H1 (cell line): ENCODE measurements around the gene OR2H2. TPM values are rescaled to one million over a fixed set of nuclear protein-coding genes. Genes with fewer than 3 reads are reported as not detected.

Source experiments
- CEBPB ChIP-seq: IDR thresholded peaks from 2 replicates; pipeline ENCODE4 v1.6.1; 2012; ENCODE audit warnings: low read depth, low read length
- polyA plus RNA-seq, 7 experiments: library from polyadenylated mRNA; depleted of rRNA in 3 of 7; stranded (reverse) in 5 of 7; unstranded in 2 of 7; fragments of >200 nt in 5 of 7; fragments of 200-250 nt in 2 of 7; gene quantifications; 1 replicate in 5 of 7; 2 replicates in 1 of 7; 4 replicates in 1 of 7; pipeline versions ENCODE4 v1.2.1 to v1.2.3, GENCODE V29; 2011 to 2013; ENCODE audit warnings: missing spikeins in 2 of 7, mixed read lengths in 2 of 7
- total RNA-seq: library from RNA; stranded (reverse); fragmentation: NEBNext Ultra II Directional; extraction: Animal tissue kit (Norgen Biotek cat#: 25700); gene quantifications from 2 replicates; pipeline ENCODE4 v1.2.1, GENCODE V29; 2021
- TF ChIP-seq, protein P1 (sequence below): fragments of 300-600 bp; sonication (generic); IDR thresholded peaks from 2 replicates; pipeline ENCODE4 v1.7.1; 2012; ENCODE audit warnings: low read length, moderate library complexity, mild to moderate bottlenecking, inconsistent platforms; ENCODE audit not compliant: insufficient replicate concordance

OR2H2 gene
- total and polyA plus RNA-seq, 2 of the 8 experiments (the other 6 are each of a cell fraction or from before 2014, with no cell fraction given) = not detected

DNA sequence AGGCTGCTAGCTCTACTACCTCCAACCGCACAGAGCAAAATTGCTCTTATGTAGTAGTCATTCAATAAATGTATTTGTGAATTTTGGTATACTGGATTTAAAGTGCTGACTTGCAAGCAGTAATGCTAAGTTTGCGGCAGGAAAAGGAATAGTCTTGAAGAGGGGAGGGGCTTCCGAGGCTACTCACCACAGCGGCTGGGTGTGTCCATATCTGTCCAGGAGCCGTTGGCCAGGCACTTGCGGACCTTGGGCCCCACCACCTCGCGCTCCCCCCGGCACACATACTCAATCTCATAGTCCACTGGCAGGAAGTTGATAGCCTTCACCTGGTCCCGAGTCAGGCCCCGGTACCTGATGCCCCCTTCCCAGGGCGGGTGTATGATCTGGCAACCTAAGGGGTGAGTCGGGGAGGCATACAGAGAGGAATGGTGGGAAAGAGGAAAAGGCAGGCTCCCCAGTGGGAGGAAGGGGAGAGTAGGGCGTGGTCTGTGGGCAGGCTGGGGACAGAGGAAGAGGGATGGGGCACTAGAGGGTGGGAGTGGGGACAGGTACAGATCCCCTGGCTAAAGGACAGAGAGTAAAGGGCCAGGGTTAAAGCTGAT lies 46.4 kb downstream of the OR2H2 start (continued):
- TF ChIP-seq, protein P1, sequence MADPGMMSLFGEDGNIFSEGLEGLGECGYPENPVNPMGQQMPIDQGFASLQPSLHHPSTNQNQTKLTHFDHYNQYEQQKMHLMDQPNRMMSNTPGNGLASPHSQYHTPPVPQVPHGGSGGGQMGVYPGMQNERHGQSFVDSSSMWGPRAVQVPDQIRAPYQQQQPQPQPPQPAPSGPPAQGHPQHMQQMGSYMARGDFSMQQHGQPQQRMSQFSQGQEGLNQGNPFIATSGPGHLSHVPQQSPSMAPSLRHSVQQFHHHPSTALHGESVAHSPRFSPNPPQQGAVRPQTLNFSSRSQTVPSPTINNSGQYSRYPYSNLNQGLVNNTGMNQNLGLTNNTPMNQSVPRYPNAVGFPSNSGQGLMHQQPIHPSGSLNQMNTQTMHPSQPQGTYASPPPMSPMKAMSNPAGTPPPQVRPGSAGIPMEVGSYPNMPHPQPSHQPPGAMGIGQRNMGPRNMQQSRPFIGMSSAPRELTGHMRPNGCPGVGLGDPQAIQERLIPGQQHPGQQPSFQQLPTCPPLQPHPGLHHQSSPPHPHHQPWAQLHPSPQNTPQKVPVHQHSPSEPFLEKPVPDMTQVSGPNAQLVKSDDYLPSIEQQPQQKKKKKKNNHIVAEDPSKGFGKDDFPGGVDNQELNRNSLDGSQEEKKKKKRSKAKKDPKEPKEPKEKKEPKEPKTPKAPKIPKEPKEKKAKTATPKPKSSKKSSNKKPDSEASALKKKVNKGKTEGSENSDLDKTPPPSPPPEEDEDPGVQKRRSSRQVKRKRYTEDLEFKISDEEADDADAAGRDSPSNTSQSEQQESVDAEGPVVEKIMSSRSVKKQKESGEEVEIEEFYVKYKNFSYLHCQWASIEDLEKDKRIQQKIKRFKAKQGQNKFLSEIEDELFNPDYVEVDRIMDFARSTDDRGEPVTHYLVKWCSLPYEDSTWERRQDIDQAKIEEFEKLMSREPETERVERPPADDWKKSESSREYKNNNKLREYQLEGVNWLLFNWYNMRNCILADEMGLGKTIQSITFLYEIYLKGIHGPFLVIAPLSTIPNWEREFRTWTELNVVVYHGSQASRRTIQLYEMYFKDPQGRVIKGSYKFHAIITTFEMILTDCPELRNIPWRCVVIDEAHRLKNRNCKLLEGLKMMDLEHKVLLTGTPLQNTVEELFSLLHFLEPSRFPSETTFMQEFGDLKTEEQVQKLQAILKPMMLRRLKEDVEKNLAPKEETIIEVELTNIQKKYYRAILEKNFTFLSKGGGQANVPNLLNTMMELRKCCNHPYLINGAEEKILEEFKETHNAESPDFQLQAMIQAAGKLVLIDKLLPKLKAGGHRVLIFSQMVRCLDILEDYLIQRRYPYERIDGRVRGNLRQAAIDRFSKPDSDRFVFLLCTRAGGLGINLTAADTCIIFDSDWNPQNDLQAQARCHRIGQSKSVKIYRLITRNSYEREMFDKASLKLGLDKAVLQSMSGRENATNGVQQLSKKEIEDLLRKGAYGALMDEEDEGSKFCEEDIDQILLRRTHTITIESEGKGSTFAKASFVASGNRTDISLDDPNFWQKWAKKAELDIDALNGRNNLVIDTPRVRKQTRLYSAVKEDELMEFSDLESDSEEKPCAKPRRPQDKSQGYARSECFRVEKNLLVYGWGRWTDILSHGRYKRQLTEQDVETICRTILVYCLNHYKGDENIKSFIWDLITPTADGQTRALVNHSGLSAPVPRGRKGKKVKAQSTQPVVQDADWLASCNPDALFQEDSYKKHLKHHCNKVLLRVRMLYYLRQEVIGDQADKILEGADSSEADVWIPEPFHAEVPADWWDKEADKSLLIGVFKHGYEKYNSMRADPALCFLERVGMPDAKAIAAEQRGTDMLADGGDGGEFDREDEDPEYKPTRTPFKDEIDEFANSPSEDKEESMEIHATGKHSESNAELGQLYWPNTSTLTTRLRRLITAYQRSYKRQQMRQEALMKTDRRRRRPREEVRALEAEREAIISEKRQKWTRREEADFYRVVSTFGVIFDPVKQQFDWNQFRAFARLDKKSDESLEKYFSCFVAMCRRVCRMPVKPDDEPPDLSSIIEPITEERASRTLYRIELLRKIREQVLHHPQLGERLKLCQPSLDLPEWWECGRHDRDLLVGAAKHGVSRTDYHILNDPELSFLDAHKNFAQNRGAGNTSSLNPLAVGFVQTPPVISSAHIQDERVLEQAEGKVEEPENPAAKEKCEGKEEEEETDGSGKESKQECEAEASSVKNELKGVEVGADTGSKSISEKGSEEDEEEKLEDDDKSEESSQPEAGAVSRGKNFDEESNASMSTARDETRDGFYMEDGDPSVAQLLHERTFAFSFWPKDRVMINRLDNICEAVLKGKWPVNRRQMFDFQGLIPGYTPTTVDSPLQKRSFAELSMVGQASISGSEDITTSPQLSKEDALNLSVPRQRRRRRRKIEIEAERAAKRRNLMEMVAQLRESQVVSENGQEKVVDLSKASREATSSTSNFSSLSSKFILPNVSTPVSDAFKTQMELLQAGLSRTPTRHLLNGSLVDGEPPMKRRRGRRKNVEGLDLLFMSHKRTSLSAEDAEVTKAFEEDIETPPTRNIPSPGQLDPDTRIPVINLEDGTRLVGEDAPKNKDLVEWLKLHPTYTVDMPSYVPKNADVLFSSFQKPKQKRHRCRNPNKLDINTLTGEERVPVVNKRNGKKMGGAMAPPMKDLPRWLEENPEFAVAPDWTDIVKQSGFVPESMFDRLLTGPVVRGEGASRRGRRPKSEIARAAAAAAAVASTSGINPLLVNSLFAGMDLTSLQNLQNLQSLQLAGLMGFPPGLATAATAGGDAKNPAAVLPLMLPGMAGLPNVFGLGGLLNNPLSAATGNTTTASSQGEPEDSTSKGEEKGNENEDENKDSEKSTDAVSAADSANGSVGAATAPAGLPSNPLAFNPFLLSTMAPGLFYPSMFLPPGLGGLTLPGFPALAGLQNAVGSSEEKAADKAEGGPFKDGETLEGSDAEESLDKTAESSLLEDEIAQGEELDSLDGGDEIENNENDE = no peak
- no peak for TF ChIP-seq CEBPB
